GM21390 (cell line): Measurements from ENCODE around the gene ADGRL1.
"Not testable (repeated sequence)": the region's sequence is repeated elsewhere in the genome, so short reads cannot be mapped to it uniquely, and the experiment has no call there.

ENCODE experiments used
- ATAC-seq: cut with Tn5 transposase; IDR thresholded peaks from one replicate; pipeline ENCODE4 v1.9.1; 2021; ENCODE audit not compliant: unreplicated experiment

Gene ADGRL1

GRCh38 chr19:14205452-14206287, at the start of gene ADGRL1:
ADGRL1 (minus strand) TSS chr19:14206169; CDS start chr19:14183602, 22,567 bp downstream.
- ATAC-seq, result not testable (repeated sequence)

GRCh38 chr19:14255316-14255715, 49.3 kb upstream of the ADGRL1 start:
- ATAC-seq, result not testable (repeated sequence)

- not testable (repeated sequence) for ATAC-seq
Observed at GRCh38 chr19:14253822-14254599, 48.0 kb upstream of the ADGRL1 start.

GRCh38 chr19:14252136-14252535, 46.2 kb upstream of the ADGRL1 start:
- not testable (repeated sequence) for ATAC-seq

- ATAC-seq, result no peak
Observed at GRCh38 chr19:14250870-14251269, 44.9 kb upstream of the ADGRL1 start.

GRCh38 chr19:14250315-14250714, 44.3 kb upstream of the ADGRL1 start:
- not testable (repeated sequence) for ATAC-seq

GRCh38 chr19:14249891-14250290, 43.9 kb upstream of the ADGRL1 start:
- not testable (repeated sequence) for ATAC-seq

GRCh38 chr19:14249012-14249754, 43.2 kb upstream of the ADGRL1 start:
- ATAC-seq, result not testable (repeated sequence)

GRCh38 chr19:14248578-14249011, 42.6 kb upstream of the ADGRL1 start:
- ATAC-seq, result no peak

- not testable (repeated sequence) for ATAC-seq
Observed at GRCh38 chr19:14247548-14248471, 41.8 kb upstream of the ADGRL1 start.

- not testable (repeated sequence) for ATAC-seq
Observed at GRCh38 chr19:14247205-14247547, 41.2 kb upstream of the ADGRL1 start.

GRCh38 chr19:14244393-14244792, 38.4 kb upstream of the ADGRL1 start:
- ATAC-seq, result not testable (repeated sequence)

- not testable (repeated sequence) for ATAC-seq
Observed at GRCh38 chr19:14243718-14244117, 37.7 kb upstream of the ADGRL1 start.

GRCh38 chr19:14237014-14237941, 31.3 kb upstream of the ADGRL1 start:
- no peak for ATAC-seq

GRCh38 chr19:14232945-14233344, 27.0 kb upstream of the ADGRL1 start:
- ATAC-seq, result not testable (repeated sequence)

- not testable (repeated sequence) for ATAC-seq
Observed at GRCh38 chr19:14228446-14229071, 22.6 kb upstream of the ADGRL1 start.

GRCh38 chr19:14226498-14226897, 20.5 kb upstream of the ADGRL1 start:
- not testable (repeated sequence) for ATAC-seq

GRCh38 chr19:14222886-14223285, 16.9 kb upstream of the ADGRL1 start:
- ATAC-seq, result no peak
